ENCODE data around the gene AHI1.

AHI1 gene

DNA sequence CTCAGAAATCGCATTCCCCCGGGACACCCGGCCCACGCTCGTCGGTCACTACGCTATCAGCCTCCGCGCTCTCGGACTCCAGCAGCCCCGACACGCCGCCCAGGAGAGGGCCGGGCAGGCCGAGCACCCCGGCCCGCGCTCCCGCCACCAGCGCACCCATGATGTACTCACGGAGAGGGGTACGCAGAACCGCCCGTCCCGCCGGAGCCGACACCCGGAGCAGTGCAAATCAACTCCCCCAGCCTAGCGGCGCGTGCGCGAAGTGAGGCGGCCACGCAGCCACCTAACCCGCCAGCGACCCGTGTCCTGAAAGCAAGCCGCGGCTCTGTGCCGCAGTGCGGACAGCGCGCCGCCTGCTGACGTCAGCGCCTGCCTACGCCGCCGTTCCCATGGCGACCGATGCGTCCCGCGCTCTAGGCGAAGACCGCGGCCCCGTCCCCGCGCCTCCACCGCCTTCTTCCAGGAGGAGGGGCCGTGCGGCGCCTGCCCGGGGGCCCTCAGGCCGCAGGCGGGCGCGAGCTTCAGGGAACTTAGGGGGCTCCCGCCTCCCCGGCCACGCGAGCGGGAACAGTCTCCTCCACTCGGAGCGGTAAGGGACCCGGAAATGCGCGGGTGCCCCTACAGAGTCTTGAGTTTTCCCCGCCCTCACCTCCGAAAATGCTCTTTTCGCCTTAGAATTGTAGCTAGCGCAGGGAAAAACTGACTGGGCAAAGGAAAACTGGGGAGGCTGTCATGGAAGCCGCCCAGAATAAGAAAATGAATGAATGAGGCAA lies at the start of gene AHI1:
Gene AHI1 (minus strand): TSS at position 329 of the 773 bp plus-strand sequence. CDS start 5,503 bp downstream, outside the sequence.
- peak; percentile 65 to 79 for DNase-seq (ENCODE audit: low read depth in 2 of 2)

DNA sequence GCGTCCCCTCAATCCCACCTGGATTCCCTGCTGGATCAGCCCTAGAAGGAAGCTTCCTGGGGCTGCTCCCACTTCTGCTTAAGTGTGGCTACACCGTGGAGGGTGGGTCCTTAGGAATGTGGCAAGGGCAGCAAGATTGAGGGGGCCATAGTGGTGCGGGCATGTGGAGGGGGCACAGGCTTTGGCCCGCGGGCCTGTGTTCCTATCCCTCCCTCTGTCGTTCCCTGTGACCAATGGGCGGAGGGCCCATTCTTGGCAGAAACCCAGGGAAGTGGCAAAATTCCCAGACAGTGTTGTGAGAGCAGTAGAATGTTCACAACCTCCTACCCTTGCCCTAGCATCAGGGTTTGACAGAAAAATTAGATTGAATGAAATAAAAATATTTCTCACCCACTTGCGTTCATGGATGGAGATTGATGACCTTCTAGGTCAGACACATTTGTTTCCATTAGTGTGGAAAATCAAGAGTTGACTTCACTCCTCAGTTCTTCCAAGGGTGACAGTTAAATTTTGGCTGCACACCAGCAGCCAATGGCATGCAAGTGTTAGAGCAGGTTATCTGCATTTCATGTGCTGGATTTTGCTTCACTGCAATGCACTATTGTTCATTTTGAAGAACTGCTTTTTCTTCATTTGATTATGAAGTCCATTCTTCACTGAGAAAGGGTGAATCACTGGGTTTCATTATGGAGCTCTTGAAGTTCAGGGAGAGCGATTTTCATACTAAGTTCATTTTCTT lies 49.3 kb upstream of the AHI1 start:
- DNase-seq (ENCODE audit: low read depth in 2 of 2) = no peak

DNA sequence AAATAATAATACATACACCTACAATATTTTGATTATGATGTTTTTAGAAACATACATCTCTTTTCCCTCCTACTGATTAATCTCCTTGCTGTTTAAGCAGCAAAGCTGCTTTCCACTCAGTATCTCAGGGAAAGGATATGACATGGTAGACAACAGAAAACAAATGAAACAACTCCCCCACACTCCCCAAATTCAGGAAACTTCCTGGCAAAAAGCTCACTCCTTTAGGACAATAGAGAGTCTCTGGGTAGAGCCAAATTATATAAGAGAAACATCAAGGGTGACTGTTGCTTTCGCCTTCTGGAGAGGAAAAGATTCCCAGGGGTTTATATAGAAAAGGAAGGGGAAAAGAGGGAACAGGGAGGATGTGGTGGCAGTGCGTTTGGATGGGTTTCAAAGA lies 48.7 kb upstream of the AHI1 start:
- DNase-seq (ENCODE audit: low read depth in 2 of 2) = no peak

DNA sequence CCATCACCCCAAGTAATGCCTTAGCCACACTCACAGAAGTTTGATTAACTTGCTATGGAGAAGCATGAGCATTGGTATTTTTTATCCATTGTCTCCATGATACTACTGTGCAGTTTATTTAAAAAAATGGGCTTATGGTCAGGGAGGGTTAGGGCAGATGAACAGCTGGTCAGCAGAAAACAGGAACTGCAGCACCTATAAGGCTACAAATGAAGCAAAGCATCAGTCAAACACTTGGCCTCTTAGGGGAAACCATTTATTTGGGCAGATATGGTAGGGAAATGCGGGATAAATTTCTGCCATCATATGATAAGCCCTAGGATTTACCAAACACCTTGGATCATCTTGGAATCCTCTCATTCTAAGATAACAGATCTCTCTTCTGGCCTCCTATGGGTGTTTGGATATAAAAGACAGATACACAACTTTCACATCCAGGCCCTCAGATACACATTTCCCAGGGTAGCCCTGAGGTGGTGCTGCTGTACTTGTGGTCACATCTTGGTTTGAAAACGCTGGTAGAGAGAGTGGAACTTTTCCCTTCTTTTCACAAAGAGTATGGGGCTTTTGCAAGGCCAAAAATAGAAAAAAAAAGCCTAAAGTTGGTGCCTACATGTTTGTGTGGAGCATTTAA lies 42.8 kb upstream of the AHI1 start:
- DNase-seq (ENCODE audit: low read depth in 2 of 2) = no peak

DNA sequence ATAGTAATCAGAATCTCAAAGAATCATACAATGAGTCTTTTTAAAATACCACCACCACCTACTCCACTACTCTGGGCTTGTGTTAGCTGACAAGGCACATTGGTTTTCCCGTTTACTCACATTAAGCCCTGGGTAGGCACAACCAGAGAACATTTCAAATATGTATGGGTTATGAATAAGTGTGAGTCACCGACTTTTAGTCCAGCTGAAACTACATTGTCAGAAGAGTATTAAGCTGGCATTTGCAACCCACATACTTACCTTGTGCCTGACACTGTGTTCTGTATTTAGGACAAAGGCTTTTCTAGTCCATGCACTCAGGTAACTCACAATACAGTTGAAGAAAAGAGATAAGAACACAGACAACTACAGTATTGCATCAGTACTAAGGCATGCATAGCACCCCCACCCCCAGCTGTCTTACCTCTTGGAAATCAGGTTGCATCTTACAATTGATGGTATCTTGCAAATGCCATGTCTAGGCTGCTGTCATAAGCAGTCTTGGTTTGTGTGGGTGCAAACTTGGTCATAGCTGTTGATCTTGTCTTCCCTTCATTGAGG lies 40.3 kb upstream of the AHI1 start:
- DNase-seq (ENCODE audit: low read depth in 2 of 2) = peak in 1 of 2 donors; percentile 4

DNA sequence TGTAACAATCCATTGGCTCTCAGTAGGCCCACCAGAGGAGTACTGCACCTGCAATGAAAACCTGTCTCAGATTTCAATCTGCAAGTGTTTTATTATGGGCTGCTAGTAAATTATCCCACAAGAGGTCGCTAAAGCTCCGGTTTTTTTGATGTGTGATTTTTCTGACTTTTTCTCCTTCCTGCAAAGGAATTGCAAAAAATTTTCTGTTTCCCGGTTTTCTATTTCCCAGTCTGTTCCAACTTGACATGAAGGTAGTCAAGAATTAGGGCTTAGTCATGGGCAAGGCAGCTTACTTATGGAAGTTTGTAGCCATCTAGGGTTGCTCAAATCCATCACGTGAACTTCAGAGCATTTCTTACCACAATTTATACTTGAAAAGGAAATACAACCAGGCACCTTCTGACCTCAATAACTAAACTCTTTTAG lies 38.5 kb upstream of the AHI1 start:
- DNase-seq (ENCODE audit: low read depth in 2 of 2) = no peak

DNA sequence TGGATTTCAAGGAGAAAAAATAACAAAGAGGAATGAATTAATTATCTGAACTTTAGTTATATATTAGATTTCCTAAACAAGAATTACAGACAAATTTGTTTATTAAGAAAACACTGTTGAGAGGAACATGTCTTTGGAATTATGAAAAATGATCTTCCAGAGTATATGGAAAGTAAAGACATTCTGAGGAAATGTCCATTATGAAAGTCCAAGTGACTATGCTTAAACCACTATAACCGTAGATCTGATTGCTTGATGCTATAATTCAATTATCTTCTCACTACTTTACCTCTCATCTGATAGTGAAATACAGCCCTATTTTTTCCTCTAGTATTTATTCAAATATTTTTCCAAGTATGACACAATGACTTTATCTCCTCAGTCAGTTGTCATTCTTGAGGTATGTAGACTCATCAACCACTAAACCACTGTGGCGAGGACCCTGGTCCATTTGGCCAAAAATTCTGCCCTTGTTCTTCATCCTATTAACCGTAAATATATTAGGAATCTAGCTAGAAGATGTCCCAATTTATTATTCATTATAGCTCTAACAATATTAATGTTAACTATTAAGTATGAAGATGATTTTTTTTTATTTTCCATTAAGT lies 37.3 kb upstream of the AHI1 start:
- no peak for DNase-seq (ENCODE audit: low read depth in 2 of 2)

DNA sequence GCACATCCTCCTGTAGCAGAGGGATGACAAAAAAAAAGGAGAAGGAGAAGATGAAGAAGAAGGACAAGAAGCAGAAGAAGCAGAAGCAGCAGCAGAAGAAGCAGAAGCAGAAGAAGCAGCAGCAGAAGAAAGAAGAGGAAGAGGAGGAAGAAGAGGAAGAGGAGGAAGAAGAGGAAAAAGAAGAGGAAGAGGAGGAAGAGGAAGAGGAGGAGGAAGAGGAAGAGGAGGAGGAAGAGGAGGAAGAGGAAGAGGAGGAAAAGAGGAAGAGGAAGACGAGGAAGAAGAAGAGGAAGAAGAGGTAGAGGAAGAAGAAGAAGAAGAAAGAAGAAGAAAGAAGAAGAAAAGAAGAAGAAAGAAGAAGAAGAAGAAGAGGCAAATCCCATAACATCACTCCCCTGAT lies 35.0 kb upstream of the AHI1 start:
- no peak for DNase-seq (ENCODE audit: low read depth in 2 of 2)

DNA sequence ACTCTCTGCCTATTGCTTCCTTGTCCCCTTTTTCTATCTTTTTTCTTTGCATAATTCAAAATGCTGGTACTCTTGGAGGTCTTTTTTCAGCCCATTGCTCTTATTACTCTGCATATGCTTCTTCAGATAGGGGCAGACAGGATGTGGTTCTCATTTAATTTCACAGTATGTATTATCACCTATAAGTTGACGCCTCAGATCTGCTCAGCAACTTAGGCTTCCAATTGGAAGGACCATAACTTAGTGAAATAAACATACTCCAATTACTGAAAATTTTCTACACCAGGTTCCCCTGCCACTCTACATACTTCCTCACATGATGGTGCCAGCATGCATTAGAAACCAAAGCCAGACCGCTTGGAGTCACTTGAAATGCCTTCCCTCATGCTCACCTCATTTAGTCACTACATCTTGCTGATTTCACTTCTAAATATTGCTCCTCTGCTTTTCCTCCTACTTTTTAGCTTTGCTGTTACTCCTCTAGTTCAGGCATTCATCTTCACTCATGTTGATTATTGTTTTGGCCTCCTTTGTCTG lies 34.5 kb upstream of the AHI1 start:
- DNase-seq (ENCODE audit: low read depth in 2 of 2) = no peak

DNA sequence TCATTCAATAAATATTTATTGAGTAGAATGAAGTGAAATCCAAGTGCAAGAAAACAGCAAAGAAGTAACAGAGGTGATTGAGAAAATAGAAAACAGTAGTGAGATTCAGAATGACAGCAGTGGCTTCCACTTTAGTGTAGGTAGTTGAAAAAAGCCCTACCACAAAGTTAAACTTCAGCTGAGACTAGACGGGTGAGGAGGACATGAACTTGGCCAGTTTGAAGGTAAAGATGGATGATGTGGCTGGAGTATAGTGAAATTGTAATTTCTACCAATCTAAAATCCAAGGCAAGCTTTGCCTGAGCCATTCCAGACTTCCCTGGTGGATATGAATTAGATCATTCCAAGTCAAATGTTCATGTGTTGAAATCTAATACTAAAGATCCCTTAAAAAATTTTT lies 32.6 kb upstream of the AHI1 start:
- no peak for DNase-seq (ENCODE audit: low read depth in 2 of 2)

DNA sequence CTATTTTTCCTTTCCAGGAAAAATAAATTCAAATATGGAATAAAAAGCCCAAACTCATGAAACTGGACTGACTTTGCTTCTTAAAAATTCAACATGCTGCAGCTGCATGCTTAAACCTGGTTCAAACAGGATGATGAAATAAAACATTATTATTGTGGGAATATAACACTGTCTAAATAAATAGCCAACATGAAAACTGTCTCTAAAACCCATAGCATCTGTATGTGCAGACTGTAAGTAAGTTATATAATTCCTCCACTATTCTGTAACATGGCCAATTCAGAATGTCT lies 30.4 kb upstream of the AHI1 start:
- DNase-seq (ENCODE audit: low read depth in 2 of 2) = no peak

DNA sequence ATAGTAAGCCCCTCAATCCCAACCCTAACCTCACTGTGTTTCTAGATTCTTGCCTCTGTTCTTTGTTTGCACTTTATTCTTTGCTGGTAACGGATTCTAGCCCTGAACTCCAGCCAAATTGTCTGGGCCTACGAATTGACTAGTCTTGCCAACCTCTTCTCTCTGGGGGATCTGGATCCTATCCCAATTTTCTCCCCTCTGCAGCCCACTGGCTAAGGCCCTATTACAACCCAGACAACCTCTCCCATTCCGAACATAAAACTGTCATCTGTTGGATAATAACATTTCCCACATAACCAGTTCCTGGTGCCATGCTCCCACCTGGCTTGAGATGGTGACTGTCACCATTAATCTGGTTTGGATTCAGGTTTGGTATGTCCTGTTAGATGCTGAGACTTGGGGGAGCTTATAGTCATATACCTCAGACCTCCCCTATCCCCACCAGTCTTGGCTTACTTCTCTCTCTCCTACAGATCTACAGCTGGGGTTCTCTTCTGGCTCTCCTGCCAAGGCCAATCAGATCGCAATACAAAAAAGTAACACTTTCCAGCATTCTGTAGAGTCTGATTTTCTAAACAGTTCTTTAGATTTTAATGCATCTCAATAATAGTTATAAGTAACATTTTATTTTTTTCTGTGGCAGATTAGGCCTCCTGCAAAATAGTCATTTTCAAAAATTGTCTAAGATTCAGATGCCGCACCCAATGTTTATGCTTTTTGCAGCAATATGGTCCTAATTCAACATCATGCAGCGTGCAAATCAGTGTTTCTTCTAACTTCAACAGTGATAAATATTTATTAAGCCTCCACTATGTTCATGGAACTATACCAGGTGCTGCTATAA lies 29.8 kb upstream of the AHI1 start:
- DNase-seq (ENCODE audit: low read depth in 2 of 2) = no peak

DNA sequence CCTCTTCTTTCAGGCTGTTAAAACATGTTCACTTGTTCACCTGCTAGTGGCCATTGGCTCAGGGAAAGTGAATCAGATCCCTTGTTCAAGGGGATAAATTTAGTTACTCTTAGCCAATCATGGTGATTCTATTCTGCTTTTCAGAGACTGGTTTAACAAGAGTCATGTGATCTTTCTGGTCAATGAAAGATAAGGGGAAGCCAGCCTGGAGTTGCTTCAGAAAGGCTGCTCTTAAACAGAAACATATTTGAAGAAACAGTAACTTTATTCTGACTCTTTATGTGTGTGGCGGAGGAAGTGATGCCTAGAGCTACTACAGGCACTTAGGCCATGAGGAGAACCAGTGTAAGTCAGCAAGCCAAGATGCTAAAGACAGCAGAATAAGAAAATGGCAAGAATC lies 28.1 kb upstream of the AHI1 start:
- no peak for DNase-seq (ENCODE audit: low read depth in 2 of 2)

DNA sequence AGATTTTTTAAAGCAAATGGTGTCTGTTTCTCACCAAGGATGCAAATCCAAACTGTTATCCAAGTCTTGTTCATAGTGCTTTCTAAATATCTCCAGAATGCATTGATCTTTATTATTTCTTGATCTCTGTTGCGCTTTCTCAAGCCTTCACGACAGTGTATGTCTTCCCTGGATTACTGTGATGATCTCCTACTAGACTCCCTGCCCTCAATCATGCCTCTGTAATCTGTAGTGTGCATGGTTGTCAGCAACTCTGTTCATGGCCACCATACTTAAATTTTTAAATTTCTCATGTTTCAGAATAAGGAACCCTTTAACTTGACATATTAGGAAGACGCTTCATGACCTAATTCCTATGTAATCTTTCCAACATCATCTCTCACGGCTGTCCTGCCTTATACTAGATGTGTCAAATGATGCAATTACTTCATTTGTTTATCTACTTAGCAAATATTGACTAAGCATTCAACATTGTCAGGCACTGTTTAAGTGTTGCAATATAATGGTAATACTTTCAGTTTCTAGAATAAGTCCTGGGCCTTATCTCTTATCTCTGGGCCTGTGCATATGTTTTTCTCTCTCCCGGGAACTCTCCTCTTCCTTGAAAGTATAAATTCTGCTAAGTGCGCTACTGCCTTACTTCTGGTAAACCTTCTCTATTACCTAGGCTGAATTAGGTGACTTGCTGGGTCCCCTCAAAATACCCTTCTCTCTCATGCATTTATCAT lies 25.6 kb upstream of the AHI1 start:
- no peak for DNase-seq (ENCODE audit: low read depth in 2 of 2)

DNA sequence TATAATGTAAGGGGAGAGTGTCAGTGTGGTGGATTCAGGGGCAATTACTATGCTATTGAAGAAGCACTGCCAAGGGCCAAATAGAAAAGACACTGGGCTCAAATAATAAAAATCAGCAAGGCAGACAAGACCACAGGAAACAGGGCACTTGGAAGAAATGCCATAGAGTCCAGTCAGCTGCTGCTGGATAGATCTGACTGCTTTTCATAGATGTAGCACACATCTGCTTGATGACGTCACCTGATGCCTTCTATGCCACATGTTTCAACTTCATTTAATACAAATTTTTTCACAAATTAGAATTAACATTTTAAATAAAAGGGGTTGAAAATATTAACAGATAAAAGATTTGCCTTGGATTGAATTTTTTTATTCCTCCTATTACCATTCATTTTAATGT lies 23.9 kb upstream of the AHI1 start:
- no peak for DNase-seq (ENCODE audit: low read depth in 2 of 2)

DNA sequence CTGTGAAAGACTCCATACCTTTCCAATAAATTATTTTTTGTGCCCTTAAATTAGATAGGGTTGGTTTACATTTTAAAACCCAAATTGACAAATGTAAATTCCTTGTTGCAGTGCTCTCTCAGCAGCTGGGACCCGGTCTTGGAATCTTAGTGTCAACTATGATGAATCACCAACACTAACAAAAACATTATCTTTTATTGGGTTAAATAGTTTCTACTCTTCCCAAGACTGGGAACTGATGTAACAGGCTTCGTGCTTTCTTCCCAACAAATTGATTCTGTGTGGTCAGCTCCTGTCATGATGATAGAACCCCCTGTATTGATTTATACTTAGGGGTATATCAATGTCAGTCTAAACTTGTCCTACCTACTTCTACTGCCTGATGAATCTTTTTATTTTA lies 23.2 kb upstream of the AHI1 start:
- no peak for DNase-seq (ENCODE audit: low read depth in 2 of 2)

DNA sequence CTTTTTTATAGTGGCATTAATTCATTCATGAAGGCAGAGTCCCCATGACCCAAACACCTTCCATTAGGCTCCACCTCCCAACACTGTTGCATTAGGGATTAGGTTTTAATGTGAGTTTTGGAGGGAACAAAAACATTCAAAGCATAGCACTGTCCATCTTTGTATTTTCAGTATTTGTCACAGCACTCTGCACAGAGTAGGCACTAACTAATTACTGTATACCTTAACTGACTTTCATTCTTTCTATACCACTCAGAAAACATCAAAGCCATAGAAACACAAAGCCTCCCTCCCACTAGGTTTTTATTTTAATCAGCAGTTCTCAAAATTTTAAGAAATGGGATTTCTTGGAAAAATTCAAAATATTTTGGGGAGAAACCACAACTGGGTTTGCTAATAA lies 21.8 kb upstream of the AHI1 start:
- no peak for DNase-seq (ENCODE audit: low read depth in 2 of 2)

DNA sequence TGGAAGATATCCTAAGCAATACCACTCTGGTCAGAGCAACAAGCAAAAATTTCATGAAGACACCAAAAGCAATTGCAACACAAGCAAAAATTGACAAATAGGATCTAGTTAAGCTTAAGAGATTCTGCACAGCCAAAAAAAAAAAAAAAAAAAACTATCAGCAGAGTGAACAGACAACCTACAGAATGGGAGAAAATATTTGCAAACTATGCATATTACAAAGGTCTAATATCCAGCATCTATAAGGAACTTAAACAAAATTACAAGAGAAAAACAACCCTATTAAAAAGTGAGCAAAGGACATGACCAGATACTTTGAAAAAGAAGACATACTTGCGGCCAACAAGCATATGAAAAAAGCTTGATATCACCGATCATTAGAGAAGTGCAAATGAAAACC lies 20.0 kb upstream of the AHI1 start:
- DNase-seq (ENCODE audit: low read depth in 2 of 2) = no peak

DNA sequence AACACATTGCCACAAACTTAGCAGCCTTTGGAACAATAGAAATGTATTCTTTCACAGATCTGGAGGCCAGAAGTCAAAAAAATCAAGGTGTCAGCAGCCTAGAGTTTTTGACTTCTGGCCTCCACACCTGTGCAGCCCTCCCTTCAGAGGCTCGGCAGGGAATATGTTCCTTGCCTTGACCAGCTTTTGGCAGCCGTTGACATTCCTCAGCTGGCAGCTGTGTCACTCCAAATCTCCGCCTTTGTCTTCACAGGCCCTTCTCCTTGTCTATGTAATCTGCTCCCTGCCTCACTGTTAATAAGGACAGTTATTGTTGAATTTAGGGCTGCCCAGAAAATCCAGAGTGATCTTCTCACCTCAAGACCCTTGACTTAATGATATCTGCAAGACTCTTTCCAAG lies 17.2 kb upstream of the AHI1 start:
- DNase-seq (ENCODE audit: low read depth in 2 of 2) = no peak

DNA sequence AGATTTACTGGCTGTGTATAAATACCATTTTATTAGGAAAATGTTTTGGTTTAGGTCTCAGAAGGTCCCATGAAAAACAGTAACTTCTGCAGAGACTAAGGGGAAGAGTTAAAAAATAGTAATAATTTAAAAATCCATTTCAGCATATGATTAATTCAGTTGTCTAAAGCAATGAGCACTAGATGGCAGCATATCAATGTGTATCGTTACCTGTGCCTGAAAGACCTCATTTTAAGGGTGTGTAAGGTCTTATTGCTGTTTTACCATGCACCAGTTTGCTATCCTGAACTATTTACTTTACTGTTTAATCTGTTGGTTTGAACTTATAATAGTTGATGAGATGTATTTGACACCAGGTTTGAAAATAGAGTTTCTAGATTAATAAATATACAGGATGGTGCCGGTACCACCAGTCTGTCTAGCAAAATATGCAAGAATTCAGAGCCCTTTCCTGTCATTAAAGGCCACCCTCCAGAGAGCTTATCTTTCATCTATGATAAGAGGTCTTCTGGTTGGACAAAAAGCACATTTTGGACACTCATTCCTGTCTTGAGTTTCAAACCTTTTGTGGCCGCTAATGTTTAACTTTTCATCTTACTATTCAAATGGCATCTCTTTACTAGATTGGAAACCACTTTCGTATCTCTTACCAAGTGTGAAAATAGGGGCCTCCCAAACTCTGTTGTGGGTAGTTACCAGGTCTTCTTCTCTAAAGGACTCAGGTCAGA lies 8.9 kb upstream of the AHI1 start:
- no peak for DNase-seq (ENCODE audit: low read depth in 2 of 2)

Measured in stimulated activated CD4-positive, alpha-beta T cell treated with anti-CD3 and anti-CD28 coated beads, Interleukin-1b, Interleukin-23, amount 100 ng/mL, for 1 hour (primary cell).